LNCaP clone FGC (cell line): ENCODE results near the gene STAT4.

ENCODE experiments used
- DNase-seq: peaks from one replicate; pipeline ENCODE4 v3.0.0-alpha.2; 2011; ENCODE audit warnings: low read depth
- H3K4me3 ChIP-seq: 2 replicates; pipeline ENCODE4 v1.5.1; 2011; ENCODE audit warnings: mild to moderate bottlenecking, low read depth, low read length, control low read depth
- CTCF ChIP-seq: IDR thresholded peaks from 2 replicates; pipeline ENCODE4 v1.5.1; 2012; ENCODE audit warnings: mild to moderate bottlenecking; ENCODE audit not compliant: control insufficient read depth, insufficient read depth; ENCODE audit errors: extremely low read depth

The STAT4 gene

GRCh38 chr2:191127235-191127634 is 23.6 kb downstream of the STAT4 start:
- no peak overlapping the region for H3K4me3 ChIP-seq
- no peak for TF ChIP-seq CTCF

GRCh38 chr2:191126386-191127085 is 24.3 kb downstream of the STAT4 start:
- no peak for TF ChIP-seq CTCF
- no peak overlapping the region for H3K4me3 ChIP-seq
- no peak for DNase-seq

More at GRCh38 chr2:191127235-191127634, 23.6 kb downstream of the STAT4 start:
- no peak for DNase-seq

- no peak for TF ChIP-seq CTCF
- no peak for DNase-seq
These were observed 25.1 kb downstream of the STAT4 start for GRCh38 chr2:191125646-191126045.

GRCh38 chr2:191122638-191123294 is 28.0 kb downstream of the STAT4 start:
- TF ChIP-seq CTCF: no peak
- no peak overlapping the region for H3K4me3 ChIP-seq
- DNase-seq: no peak

More at GRCh38 chr2:191125646-191126045, 25.1 kb downstream of the STAT4 start:
- H3K4me3 ChIP-seq: no peak overlapping the region

GRCh38 chr2:191117341-191117740 is 33.5 kb downstream of the STAT4 start:
- no peak overlapping the region for H3K4me3 ChIP-seq
- no peak for TF ChIP-seq CTCF
- DNase-seq: no peak

- no peak for DNase-seq
- H3K4me3 ChIP-seq: no peak overlapping the region
- no peak for TF ChIP-seq CTCF
These were observed 35.0 kb downstream of the STAT4 start for GRCh38 chr2:191115804-191116203.
